Immature natural killer cell (primary cell): ENCODE results near the gene GCNT1. TPM values are rescaled to one million over a fixed set of nuclear protein-coding genes. Genes with fewer than 3 reads are reported as not detected.
"Not testable (repeated sequence)": the region's sequence is repeated elsewhere in the genome, so short reads cannot be mapped to it uniquely, and the experiment has no call there.

Source experiments
- DNase-seq, 3 donors: peaks; one replicate each; pipeline ENCODE4 v3.0.0; 2022; ENCODE audit warnings: mixed read lengths in 1 of 3
- H3K27ac Mint-ChIP-seq, 6 donors: one replicate each; pipeline ENCODE4 v1.8.0; 2020; ENCODE audit warnings: mixed read lengths in 6 of 6, mild to moderate bottlenecking in 5 of 6, inconsistent platforms in 4 of 6, moderate library complexity in 3 of 6
- H3K27me3 Mint-ChIP-seq, 3 donors: one replicate each; pipeline ENCODE4 v1.8.0; 2020 to 2021; ENCODE audit warnings: low read depth in 3 of 3, mild to moderate bottlenecking in 3 of 3, mixed read lengths in 3 of 3, moderate library complexity in 3 of 3, inconsistent platforms in 1 of 3
- H3K36me3 Mint-ChIP-seq, 3 donors: one replicate each; pipeline ENCODE4 v1.8.0; 2020; ENCODE audit warnings: mixed read lengths in 3 of 3, inconsistent platforms in 2 of 3, mild to moderate bottlenecking in 2 of 3
- H3K4me1 Mint-ChIP-seq, 2 donors: one replicate each; pipeline ENCODE4 v1.8.0; 2020; ENCODE audit warnings: inconsistent platforms in 2 of 2, mild to moderate bottlenecking in 2 of 2, mixed read lengths in 2 of 2, moderate library complexity in 1 of 2
- H3K4me3 Mint-ChIP-seq, 5 donors: one replicate each; pipeline ENCODE4 v1.8.0; 2020; ENCODE audit warnings: mild to moderate bottlenecking in 5 of 5, mixed read lengths in 5 of 5, inconsistent platforms in 3 of 5, moderate library complexity in 3 of 5
- H3K9me3 Mint-ChIP-seq, 6 donors: one replicate each; pipeline ENCODE4 v1.8.0; 2020; ENCODE audit warnings: mild to moderate bottlenecking in 6 of 6, mixed read lengths in 6 of 6, inconsistent platforms in 4 of 6, moderate library complexity in 3 of 6
- polyA plus RNA-seq, 3 donors: library from polyadenylated mRNA; unstranded; fragments of 300-500 nt; fragmentation: Illumina TruSeq; gene quantifications; one replicate each; pipeline ENCODE4 v1.2.3, GENCODE V29; 2021

GCNT1 gene
- polyA plus RNA-seq, 3 donors from 2014 or later: 4.8 to 18.9 (median 9.1) TPM

DNA sequence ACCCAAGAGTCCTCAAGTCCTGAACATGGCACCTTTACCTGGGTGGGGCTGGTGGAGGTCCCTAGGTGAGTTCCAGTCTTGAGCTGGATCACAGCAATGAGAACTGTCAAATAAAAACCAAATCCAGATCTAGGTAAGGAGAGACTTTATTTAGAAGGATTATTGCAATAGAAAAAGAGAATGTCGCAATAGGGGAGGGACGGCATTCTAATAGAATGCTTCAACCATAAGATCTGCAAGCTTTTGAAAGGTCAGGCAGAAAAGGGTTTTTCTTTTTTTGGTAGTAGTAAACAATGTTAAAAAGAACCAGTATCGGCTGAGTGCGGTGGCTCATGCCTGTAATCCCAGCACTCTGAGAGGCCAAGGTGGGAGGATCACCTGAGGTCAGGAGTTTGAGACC lies 5.2 kb upstream of the GCNT1 start:
- Mint-ChIP-seq H3K9me3 (no peaks in the 10 kb centered on the region), H3K4me3 (no peak overlapping the region), H3K36me3 (no peaks in the 10 kb centered on the region), H3K27me3 (peaks cover 0 to 3% (median 2%) of the 10 kb centered on the region in 3 donors), H3K27ac (no peak overlapping the region), H3K4me1 (peaks cover 9 to 15% of the 10 kb centered on the region in 2 donors)
- no peak for DNase-seq

DNA sequence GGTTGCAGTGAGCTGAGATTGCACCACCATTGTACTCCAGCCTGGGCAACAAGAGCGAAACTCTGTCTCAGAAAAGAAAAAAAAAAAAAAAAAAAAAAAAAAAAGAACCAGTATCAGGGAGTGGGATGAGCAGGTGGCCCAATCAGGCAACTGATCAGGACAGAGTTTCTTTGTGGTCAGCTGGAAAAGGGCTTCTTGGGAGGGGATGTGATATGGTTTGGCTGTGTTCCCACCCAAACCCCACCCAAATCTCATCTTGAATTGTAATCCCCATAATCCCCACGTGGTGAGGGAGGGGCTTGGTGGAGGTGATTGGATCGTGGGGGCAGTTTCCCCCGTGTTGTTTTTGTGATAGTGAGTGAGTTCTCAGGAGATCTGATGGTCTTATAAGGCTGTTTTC lies 4.7 kb upstream of the GCNT1 start:
- peaks cover 0 to 3% (median 2%) of the 10 kb centered on the region in 3 donors for H3K27me3 Mint-ChIP-seq
- peaks cover 9 to 16% of the 10 kb centered on the region in 2 donors for H3K4me1 Mint-ChIP-seq
- no peak for DNase-seq
- H3K9me3 Mint-ChIP-seq: no peaks in the 10 kb centered on the region
- H3K27ac Mint-ChIP-seq: no peak overlapping the region
- no peak overlapping the region for H3K4me3 Mint-ChIP-seq
- no peaks in the 10 kb centered on the region for H3K36me3 Mint-ChIP-seq

DNA sequence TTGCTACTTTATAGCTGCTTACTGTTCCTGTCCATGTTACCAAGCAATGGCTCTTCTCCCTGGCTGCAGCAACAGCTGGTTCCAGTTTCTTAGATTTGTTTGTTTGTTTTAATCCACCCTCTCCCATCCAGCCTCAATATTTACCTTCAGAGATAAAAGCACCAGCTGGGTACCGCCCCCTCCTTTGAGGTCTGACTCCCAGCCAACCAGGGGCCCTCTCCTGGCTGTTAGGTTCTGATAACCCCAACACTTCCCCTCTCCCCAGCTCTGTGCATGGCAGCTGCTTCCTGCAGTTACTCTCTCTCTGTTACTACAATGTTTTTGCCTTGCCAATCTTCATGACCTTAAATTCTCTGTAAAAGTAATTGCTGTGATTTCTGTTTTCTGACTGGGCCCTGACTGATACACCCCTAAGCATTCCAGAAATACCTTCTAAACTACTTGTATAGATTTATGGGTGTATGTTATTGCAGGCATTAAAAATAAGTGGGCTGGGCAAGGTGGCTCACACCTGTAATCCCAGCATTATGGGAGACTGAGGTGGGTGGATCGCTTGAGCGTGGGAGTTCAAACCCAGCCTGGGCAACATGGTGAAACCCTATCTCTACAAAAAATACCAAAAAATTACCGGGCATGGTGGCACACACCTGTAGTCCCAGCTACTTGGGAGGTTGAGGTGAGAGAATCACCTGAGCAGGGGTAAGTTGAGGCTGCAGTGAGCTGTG lies 2.6 kb upstream of the GCNT1 start:
- H3K36me3 Mint-ChIP-seq: peaks cover 0 to 3% (median 0%) of the 10 kb centered on the region in 3 donors

DNA sequence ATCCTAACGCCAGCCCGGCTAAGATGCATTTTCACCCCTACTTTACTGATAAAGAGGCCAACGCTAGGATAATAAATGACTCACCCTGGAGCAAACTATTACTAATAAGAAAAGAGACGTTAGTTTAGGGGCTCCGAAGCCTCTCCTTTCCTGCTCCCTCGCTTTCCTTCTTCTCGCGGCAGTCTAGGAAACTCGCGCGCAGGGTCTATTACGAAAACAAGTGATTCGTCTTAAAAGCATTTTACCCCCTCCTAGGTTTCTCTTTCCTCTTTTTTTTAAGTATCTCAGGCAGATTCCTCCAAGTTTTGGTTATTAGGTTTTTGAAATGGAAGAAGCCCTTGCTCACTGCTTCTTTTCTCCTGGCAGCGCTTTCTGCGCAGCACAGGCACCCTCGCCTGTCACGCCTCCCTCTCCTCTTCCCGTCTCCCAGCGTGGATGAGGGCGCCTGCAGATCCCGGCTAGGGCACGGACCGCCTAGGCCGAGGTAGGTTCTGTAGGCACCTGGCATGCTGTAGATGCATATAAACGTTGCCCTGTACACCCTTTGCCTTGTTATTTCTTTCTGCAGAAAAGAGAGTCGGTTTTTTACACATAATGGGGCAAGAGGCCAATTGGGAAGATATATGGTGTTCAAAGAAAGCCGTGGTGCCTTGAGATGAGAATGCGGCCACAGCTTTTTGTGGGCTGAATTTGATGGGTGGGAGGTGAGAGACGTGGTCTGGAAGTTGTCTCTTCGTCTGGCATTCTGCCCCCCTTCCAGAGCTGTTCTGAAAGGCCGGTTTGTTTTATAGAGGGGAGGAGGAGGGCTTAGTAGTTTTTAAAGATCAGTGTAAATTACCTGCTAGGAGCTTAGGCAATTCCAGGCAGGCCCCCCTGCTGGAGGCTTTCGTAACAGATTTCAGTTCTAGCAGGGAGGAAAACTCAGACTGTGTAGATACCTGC lies 983 bp downstream of the GCNT1 start:
- peaks cover 0 to 8% (median 5%) of the 10 kb centered on the region in 3 donors for H3K36me3 Mint-ChIP-seq
- H3K27me3 Mint-ChIP-seq: peaks cover 0 to 4% (median 0%) of the 10 kb centered on the region in 3 donors
- H3K27ac Mint-ChIP-seq: peak overlapping the region; percentile 31 to 91 (median 56)
- peaks cover 25 to 46% of the 10 kb centered on the region in 2 donors for H3K4me1 Mint-ChIP-seq
- peak overlapping the region; percentile 87 to 97 (median 93) for H3K4me3 Mint-ChIP-seq
- peak in 1 of 3 donors; percentile 12 for DNase-seq
- H3K9me3 Mint-ChIP-seq: no peaks in the 10 kb centered on the region

More for the DNA sequence above, 2.6 kb upstream of the GCNT1 start:
- Mint-ChIP-seq H3K4me1 (peaks cover 21 to 32% of the 10 kb centered on the region in 2 donors), H3K27ac (peak overlapping the region in 2 of 6 donors; percentile 34 to 41), H3K4me3 (no peak overlapping the region), H3K27me3 (peaks cover 0 to 4% (median 2%) of the 10 kb centered on the region in 3 donors), H3K9me3 (no peaks in the 10 kb centered on the region)
- no peak for DNase-seq

DNA sequence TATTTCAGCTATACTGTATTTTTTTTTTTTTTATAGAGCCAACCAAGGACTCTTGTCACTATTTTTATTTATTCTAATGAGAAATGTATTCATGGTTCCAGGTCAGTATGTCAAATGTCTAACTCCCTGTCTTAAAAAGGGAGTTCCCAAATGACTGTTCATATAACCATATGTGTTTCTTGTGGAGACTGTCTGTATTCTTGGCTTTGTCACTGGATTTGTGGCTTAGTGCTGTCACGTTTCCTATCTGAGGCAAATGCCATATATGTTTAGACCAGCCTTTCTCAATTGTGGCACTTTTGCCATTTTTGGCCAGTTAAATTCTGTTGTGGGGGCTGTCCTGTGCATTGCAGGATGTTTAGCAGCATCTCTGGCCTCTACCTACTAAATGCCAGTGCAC lies 3.1 kb downstream of the GCNT1 start:
- Mint-ChIP-seq H3K4me1 (peaks cover 42 to 56% of the 10 kb centered on the region in 2 donors), H3K36me3 (peaks cover 0 to 8% (median 5%) of the 10 kb centered on the region in 3 donors), H3K27ac (no peak overlapping the region), H3K9me3 (no peaks in the 10 kb centered on the region), H3K27me3 (peaks cover 0 to 4% (median 0%) of the 10 kb centered on the region in 3 donors), H3K4me3 (no peak overlapping the region)
- no peak for DNase-seq

DNA sequence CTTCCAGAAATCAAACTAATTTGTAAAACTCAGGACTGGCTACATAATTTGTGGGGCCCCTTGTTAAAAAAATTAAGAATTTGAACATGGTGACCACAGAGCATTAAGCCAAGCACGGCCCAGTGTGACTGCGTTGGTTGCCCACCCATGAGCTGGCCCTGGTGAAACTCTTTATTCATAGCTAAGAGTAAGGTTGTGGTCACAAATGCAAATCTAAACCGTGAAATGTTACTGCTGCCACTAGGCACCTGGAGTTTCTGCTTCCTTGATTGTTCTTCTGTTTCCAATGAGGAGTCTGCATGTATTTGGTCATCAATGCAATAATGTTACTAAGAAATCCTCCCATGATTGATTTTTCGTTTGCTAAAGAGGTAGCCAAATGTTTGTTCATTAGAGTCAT lies 4.2 kb downstream of the GCNT1 start:
- peaks cover 49 to 63% of the 10 kb centered on the region in 2 donors for H3K4me1 Mint-ChIP-seq
- H3K4me3 Mint-ChIP-seq: no peak overlapping the region
- no peak for DNase-seq
- peaks cover 0 to 8% (median 5%) of the 10 kb centered on the region in 3 donors for H3K36me3 Mint-ChIP-seq
- no peaks in the 10 kb centered on the region for H3K9me3 Mint-ChIP-seq
- peak overlapping the region in 1 of 6 donors; percentile 12 for H3K27ac Mint-ChIP-seq
- H3K27me3 Mint-ChIP-seq: peaks cover 0 to 4% (median 0%) of the 10 kb centered on the region in 3 donors

DNA sequence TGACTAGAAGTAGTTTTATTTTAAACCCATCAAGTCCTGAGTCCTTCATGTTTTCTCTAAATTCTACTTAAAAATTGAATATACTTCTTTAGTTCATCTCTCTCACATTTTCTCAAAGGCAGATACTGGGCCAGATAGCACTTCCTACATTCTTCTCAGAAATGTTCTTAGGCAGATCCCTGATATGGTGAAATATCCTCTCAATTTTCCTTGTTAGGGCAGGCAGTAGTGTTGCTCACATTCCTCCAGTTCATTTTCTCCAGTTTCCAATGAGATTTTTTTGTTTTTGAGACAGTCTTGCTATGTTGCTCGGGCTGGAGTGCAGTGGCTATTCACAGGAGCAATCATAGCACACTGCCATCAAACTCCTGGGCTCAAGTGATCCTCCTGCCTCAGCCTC lies 5.7 kb downstream of the GCNT1 start:
- Mint-ChIP-seq H3K9me3 (no peaks in the 10 kb centered on the region), H3K27me3 (peaks cover 0 to 1% (median 0%) of the 10 kb centered on the region in 3 donors), H3K4me1 (peaks cover 43 to 57% of the 10 kb centered on the region in 2 donors), H3K4me3 (no peak overlapping the region), H3K36me3 (peaks cover 0 to 8% (median 5%) of the 10 kb centered on the region in 3 donors), H3K27ac (peak overlapping the region in 1 of 6 donors; percentile 50)
- DNase-seq: no peak

DNA sequence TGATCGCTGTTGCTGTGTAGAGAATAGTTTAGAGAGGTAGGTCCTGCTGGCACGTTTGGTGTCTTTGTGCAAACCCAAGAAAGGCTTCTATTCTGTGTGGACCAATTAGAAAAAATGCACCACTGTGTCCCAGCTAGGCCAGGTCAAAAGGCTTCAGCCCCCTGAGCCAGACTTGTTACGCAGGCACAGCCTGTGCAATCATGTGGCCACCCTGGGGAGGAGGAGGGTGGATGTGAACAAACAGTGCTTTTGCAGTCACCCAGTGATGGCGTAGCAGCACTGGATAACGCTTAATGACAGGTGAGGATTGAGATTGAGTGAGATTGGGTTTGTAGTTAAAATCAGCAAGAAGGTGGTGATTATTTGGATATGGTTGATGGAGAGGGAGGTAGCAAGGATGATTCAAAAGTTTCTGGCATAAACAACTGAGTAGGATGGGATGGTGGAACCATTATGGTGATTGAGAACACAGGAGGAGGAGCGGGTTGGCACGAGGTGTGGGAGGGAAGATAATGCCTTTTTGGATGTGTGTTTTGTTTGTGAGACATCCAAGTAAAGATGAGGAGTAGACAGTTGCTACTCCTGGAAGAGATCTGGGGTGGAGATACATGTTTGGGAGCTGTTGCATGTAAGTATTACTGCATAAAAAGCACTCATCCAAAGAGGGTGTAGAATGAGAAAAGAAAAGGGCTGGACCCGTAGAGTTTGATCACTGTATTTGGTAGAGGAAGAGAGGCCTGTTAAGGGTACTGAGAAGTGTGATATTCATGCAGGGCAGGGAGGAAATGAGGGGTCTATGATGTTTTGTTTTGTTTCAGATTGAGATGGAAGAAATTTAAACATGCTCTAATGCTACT lies 6.7 kb downstream of the GCNT1 start:
- Mint-ChIP-seq H3K27ac (peak overlapping the region; percentile 31 to 87 (median 48)), H3K4me3 (peak overlapping the region; percentile 7 to 48 (median 33)), H3K36me3 (peaks cover 0 to 6% (median 5%) of the 10 kb centered on the region in 3 donors), H3K4me1 (peaks cover 34 to 47% of the 10 kb centered on the region in 2 donors), H3K9me3 (no peaks in the 10 kb centered on the region), H3K27me3 (no peaks in the 10 kb centered on the region)
- no peak for DNase-seq

DNA sequence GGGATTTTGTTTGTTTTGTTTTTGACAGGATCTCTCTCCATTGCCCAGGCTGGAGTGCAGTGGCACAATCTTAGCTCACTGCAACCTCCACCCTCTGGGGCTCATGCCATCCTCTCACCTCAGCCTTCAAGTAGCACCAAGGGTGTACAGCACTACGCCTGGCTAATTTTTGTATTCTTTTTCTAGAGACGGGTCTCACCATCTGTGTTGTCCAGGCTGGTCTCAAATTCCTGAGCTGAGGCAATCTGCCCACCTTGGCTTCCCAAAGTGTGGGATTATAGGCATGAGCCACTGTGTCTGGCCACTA lies 7.3 kb downstream of the GCNT1 start:
- H3K27me3 Mint-ChIP-seq: no peaks in the 10 kb centered on the region
- DNase-seq: no peak
- peaks cover 36 to 49% of the 10 kb centered on the region in 2 donors for H3K4me1 Mint-ChIP-seq
- H3K36me3 Mint-ChIP-seq: peaks cover 0 to 6% (median 5%) of the 10 kb centered on the region in 3 donors
- peak overlapping the region; percentile 7 to 48 (median 33) for H3K4me3 Mint-ChIP-seq
- H3K9me3 Mint-ChIP-seq: no peaks in the 10 kb centered on the region
- H3K27ac Mint-ChIP-seq: peak overlapping the region; percentile 7 to 87 (median 48)

DNA sequence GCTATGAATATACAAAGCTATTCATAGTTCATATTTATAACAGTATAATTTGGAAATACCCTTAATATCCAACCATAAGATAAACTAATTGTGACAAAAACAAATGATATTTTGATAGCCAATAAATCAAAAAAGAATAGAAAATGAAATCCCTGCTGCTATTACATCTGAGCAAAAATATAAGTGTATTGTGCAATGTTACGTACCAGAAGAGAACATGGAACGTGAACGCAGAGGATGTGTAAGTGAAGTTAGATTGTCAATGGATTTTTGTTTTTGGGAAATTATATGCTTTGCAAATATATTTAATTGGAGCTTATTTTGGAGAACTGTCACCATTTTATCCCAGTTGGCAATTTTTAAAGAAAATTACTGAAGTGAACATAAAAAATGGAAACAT lies 15.4 kb downstream of the GCNT1 start:
- DNase-seq: no peak
- Mint-ChIP-seq H3K27me3 (no peaks in the 10 kb centered on the region), H3K4me1 (peaks cover 28 to 34% of the 10 kb centered on the region in 2 donors), H3K36me3 (peaks cover 6 to 14% (median 10%) of the 10 kb centered on the region in 3 donors), H3K4me3 (no peak overlapping the region), H3K27ac (no peak overlapping the region), H3K9me3 (peaks cover 0 to 2% (median under 1%) of the 10 kb centered on the region in 6 donors)

DNA sequence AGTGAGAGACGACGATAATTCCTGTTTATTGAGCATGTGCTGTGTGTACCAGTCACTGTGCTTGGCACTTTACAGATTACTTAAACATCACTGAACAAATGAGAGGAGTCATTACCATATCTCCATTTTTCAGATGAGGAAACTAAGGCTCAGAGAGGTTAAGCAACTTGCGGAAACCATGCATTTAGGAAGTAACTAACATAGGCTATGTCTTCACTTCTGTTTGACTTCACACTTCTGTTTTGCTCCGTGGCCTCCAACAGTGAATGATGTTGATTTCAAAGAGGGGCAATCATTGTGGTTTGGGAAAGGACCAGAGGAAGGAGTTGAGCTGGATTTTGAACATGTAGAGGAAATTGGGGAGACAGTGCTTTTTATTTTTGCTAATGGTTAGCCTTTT lies 16.7 kb downstream of the GCNT1 start:
- Mint-ChIP-seq H3K36me3 (peaks cover 6 to 17% (median 13%) of the 10 kb centered on the region in 3 donors), H3K27ac (no peak overlapping the region), H3K4me3 (no peak overlapping the region), H3K27me3 (no peaks in the 10 kb centered on the region), H3K4me1 (peaks cover 28 to 34% of the 10 kb centered on the region in 2 donors), H3K9me3 (peaks cover 0 to 5% (median under 1%) of the 10 kb centered on the region in 6 donors)
- DNase-seq: no peak

DNA sequence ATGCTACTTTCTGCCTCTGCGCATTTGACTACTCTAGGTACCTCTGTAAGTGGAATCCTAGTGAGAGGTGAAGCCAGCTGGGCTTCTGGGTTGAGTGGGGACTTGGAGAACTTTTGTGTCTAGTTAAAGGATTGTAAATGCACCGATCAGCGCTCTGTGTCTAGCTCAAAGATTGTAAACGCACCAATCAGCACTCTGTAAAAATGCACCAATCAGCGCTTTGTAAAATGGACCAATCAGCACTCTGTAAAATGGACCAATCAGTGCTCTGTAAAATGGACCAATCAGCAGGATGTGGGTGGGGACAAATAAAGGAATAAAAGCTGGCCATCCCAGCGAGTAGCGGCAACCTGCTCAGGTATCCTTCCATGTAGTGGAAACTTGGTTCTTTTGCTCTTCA lies 18.8 kb downstream of the GCNT1 start:
- H3K4me3 Mint-ChIP-seq, DNase-seq, H3K27me3 Mint-ChIP-seq, H3K9me3 Mint-ChIP-seq: not testable (repeated sequence)
- Mint-ChIP-seq H3K4me1 (peaks cover 9 to 13% of the 10 kb centered on the region in 2 donors), H3K36me3 (peaks cover 9 to 17% (median 13%) of the 10 kb centered on the region in 3 donors), H3K27ac (peak overlapping the region in 1 of 6 donors; percentile 49)

DNA sequence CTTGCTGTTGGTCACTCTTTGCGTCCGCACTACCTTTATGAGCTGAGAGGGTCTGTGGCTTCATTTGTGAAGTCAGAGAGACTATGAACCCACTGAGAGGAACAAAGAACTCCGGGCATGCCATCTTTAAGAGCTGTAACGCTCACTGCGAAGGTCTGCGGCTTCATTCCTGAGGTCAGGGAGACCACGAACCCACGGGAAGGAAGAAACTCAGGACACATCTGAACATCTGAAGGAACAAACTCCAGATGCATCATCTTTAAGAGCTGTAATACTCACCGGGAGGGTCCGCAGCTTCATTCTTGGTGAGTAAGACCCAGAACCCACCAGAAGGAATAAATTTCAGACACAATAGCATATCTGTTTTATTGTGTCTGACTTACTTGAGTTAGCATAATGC lies 19.2 kb downstream of the GCNT1 start:
- H3K27me3 Mint-ChIP-seq: no peaks in the 10 kb centered on the region
- H3K36me3 Mint-ChIP-seq: peaks cover 9 to 17% (median 13%) of the 10 kb centered on the region in 3 donors
- H3K27ac Mint-ChIP-seq: no peak overlapping the region
- no peak overlapping the region for H3K4me3 Mint-ChIP-seq
- peaks cover 5 to 9% of the 10 kb centered on the region in 2 donors for H3K4me1 Mint-ChIP-seq
- no peak for DNase-seq
- peaks cover 0 to 5% (median under 1%) of the 10 kb centered on the region in 6 donors for H3K9me3 Mint-ChIP-seq
